Measurements from ENCODE around the gene SLC39A1.
"Not testable (repeated sequence)": the region's sequence is repeated elsewhere in the genome, so short reads cannot be mapped to it uniquely, and the experiment has no call there.

The SLC39A1 gene

DNA sequence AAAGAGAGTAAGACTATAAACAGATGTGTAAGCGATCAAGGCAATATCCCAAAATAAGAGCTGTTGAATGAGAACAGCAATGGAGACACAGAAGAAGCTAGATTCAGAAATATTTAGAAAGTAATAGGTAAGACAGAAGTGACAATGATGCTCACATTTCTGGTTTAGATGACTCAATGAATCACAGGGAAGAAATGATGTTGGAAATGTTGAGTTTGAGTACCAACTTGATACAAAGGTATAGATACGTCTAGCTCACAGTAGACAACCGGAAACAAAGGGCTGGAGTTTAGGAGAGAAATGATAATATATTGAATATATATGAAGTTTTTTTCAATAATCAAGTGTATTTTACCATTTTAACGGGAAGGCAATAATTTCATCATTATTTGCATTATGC lies 47.0 kb downstream of the SLC39A1 start:
- H3K4me3 ChIP-seq (ENCODE audit: insufficient read length, low read depth) = no peak overlapping the region
- DNase-seq (ENCODE audit: low read depth, low spot score) = no peak
- H3K27me3 ChIP-seq (ENCODE audit: insufficient read depth, insufficient read length) = no peaks in the 10 kb centered on the region
- H3K9me3 ChIP-seq (ENCODE audit: insufficient read depth, low read length) = no peaks in the 10 kb centered on the region
- peaks cover 4% of the 10 kb centered on the region for H3K4me1 ChIP-seq (ENCODE audit: insufficient read depth, insufficient read length)
- no peak for TF ChIP-seq YY1 (IDR thresholded peaks at IDR 0.05; ENCODE audit: insufficient read depth, insufficient read length)
- TF ChIP-seq ZNF274 (IDR thresholded peaks at IDR 0.05; ENCODE audit: low read depth, low read length) = no peak
- TF ChIP-seq SUZ12 (IDR thresholded peaks at IDR 0.05; ENCODE audit: extremely low read depth, insufficient read depth, insufficient read length) = no peak
- no peak overlapping the region for H3K9ac ChIP-seq (ENCODE audit: insufficient read length, low read depth)
- H3K36me3 ChIP-seq (ENCODE audit: insufficient read depth, insufficient read length, low read length) = peaks cover 24% of the 10 kb centered on the region

DNA sequence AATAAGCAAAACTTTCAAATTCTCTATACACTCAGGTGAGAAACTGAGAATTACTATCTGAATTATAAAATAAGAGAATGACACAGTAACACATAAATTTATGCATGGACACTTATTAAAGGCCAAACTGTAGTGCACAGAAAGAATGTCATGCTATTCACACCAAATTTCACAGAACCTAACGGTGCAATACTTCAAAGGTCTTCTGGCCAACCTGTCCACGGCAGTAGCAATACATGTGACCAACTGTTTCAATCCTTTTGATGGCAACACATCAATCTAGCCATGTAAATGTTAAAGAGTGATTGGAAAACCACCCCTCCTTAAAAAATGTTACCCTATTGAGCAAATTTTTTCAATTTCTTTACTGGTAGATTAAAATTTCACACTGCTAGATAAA lies 51.0 kb downstream of the SLC39A1 start:
- Histone ChIP-seq H3K4me1 (ENCODE audit: insufficient read depth, insufficient read length) (no peaks in the 10 kb centered on the region), H3K27me3 (ENCODE audit: insufficient read depth, insufficient read length) (no peaks in the 10 kb centered on the region), H3K4me3 (ENCODE audit: insufficient read length, low read depth) (no peak overlapping the region), H3K9ac (ENCODE audit: insufficient read length, low read depth) (no peak overlapping the region), H3K36me3 (ENCODE audit: insufficient read depth, insufficient read length, low read length) (peaks cover 15% of the 10 kb centered on the region), H3K9me3 (ENCODE audit: insufficient read depth, low read length) (no peaks in the 10 kb centered on the region)
- TF ChIP-seq ZNF274 (IDR thresholded peaks at IDR 0.05; ENCODE audit: low read depth, low read length) (no peak), YY1 (IDR thresholded peaks at IDR 0.05; ENCODE audit: insufficient read depth, insufficient read length) (no peak), SUZ12 (IDR thresholded peaks at IDR 0.05; ENCODE audit: extremely low read depth, insufficient read depth, insufficient read length) (no peak)
- DNase-seq (ENCODE audit: low read depth, low spot score) = no peak

DNA sequence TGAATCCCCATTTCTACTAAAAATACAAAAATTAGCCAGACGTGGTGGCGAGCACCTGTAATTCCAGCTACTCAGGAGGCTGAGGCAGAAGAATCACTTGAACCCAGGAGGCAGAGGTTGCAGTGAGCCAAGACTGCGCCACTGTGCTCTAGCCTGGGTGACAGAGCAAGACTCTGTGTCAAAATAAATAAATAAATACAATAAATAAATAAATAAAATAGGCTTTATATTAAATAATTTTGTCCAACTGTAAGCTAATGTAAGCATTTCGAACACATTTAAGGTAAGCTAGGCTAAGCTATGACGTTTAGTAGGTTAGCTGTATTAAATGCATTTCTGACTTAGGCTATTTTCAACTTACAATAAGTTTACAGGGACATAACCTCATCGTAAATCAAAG lies 52.8 kb downstream of the SLC39A1 start:
- not testable (repeated sequence) for DNase-seq (ENCODE audit: low read depth, low spot score); H3K9me3 ChIP-seq (ENCODE audit: insufficient read depth, low read length); H3K27me3 ChIP-seq (ENCODE audit: insufficient read depth, insufficient read length); H3K4me3 ChIP-seq (ENCODE audit: insufficient read length, low read depth); H3K4me1 ChIP-seq (ENCODE audit: insufficient read depth, insufficient read length); H3K9ac ChIP-seq (ENCODE audit: insufficient read length, low read depth)
- H3K36me3 ChIP-seq (ENCODE audit: insufficient read depth, insufficient read length, low read length) = peaks cover 12% of the 10 kb centered on the region

All from NT2/D1 (cell line).